GM21717 (cell line): Measurements from ENCODE around the gene SGTA.

Source experiments
- ATAC-seq: cut with Tn5 transposase; IDR thresholded peaks from one replicate; pipeline ENCODE4 v1.9.1; 2021; ENCODE audit warnings: mild to moderate bottlenecking, moderate library complexity; ENCODE audit not compliant: unreplicated experiment

Gene SGTA

GRCh38 chr19:2728783-2729387 lies 54.2 kb downstream of the SGTA start:
- no peak for ATAC-seq

- ATAC-seq: no peak
Observed at GRCh38 chr19:2727640-2727944, 55.5 kb downstream of the SGTA start.

- ATAC-seq: no peak
Observed at GRCh38 chr19:2726904-2727639, 56.0 kb downstream of the SGTA start.

- no peak for ATAC-seq
Observed at GRCh38 chr19:2726160-2726855, 56.8 kb downstream of the SGTA start.

- no peak for ATAC-seq
Observed at GRCh38 chr19:2724148-2724557, 58.9 kb downstream of the SGTA start.

GRCh38 chr19:2723747-2724146 lies 59.3 kb downstream of the SGTA start:
- ATAC-seq: no peak

- no peak for ATAC-seq
Observed at GRCh38 chr19:2723345-2723715, 59.7 kb downstream of the SGTA start.

GRCh38 chr19:2722541-2723344 lies 60.3 kb downstream of the SGTA start:
- no peak for ATAC-seq

GRCh38 chr19:2721570-2722540 lies 61.2 kb downstream of the SGTA start:
- no peak for ATAC-seq

GRCh38 chr19:2720777-2721569 lies 62.1 kb downstream of the SGTA start, which contains the start of gene DIRAS1:
Gene DIRAS1 (minus strand): TSS chr19:2721372. CDS start chr19:2717806, 3,566 bp downstream.
- ATAC-seq: no peak

- ATAC-seq: no peak
Observed at GRCh38 chr19:2719920-2720776, 62.9 kb downstream of the SGTA start.

- ATAC-seq: no peak
Observed at GRCh38 chr19:2719232-2719735, 63.8 kb downstream of the SGTA start.

- ATAC-seq: no peak
Observed at GRCh38 chr19:2717638-2718541, 65.2 kb downstream of the SGTA start.

GRCh38 chr19:2716722-2717637 lies 66.1 kb downstream of the SGTA start:
- ATAC-seq: no peak

- no peak for ATAC-seq
Observed at GRCh38 chr19:2716275-2716650, 66.8 kb downstream of the SGTA start.
